ENCODE results near the gene DNAJC6.
A peak's percentile ranks its signal among the peaks of the same experiment; 100 is the strongest.

Gene DNAJC6

DNA sequence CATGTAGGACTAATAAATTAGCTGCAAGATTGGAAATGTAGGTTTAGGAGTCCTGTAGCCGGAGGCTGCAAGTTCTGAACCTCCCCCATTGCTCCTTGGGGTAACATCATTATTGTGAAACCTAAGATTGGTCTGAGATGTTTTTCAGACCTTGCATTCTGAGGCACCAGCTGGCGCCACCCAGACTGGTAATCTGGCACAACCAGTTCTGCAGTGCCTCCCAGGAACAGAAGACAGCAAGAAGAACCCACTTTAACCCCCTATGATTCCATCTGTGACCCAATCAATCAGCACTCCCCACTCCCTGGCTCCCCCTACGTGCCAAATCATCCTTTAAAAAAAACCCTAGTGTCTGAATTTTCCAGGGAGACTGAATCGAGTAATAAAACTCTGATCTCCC lies 11.6 kb upstream of the DNAJC6 start:
- no peak for DNase-seq

- no peak for DNase-seq
Observed at GRCh38 chr1:65299328-65299727, 10.0 kb upstream of the DNAJC6 start.

DNA sequence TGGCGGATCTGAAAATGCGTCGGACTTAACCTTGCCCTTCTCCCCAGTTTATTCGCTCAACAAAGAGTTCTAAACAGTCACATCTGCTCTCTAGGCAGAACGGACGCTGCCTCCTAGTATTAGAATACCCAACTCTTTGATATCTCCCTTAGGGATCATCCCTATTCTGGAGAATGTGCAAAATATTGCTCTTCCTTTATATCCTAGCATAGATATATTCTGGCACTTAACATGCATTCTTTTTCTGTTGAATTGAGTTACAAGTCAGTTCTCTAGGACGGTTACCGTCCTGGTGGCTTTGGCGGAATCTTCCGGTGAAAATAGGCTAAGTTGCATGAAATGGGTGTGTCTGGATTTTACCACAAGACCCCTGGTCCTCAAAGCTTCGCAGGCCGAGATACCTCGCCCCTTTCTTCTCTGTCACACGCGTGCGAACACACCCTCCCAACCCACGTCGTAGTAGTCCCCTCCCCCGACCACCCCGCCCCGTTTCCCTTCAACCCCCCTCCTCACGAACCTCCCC lies 501 bp upstream of the DNAJC6 start:
- DNase-seq: peak in 1 of 3 experiments; percentile 47

- peak; percentile 78 to 91 (median 83) for DNase-seq
Observed at GRCh38 chr1:65310078-65310587, 790 bp downstream of the DNAJC6 start.

DNA sequence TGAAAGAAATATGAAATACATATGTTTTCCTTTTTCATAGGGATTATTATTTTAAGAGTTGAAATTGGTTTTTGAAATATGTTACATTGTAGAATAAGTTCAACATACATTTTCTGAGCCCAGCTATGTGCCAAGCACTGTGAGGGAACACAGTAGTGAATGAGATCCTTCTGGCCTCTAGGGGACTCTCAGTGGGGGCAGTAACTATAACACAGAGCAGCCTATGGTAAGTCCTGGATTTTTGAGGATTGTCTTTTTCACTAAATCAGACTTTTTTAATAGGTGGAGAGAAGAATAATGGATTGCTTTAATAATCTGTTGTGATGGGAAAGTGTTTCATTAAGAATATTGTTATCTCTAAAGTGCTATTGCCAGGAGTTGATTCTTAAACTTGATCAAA lies 2.4 kb downstream of the DNAJC6 start:
- DNase-seq: no peak

- DNase-seq: no peak
Observed at GRCh38 chr1:65316233-65316632, 6.9 kb downstream of the DNAJC6 start.

DNA sequence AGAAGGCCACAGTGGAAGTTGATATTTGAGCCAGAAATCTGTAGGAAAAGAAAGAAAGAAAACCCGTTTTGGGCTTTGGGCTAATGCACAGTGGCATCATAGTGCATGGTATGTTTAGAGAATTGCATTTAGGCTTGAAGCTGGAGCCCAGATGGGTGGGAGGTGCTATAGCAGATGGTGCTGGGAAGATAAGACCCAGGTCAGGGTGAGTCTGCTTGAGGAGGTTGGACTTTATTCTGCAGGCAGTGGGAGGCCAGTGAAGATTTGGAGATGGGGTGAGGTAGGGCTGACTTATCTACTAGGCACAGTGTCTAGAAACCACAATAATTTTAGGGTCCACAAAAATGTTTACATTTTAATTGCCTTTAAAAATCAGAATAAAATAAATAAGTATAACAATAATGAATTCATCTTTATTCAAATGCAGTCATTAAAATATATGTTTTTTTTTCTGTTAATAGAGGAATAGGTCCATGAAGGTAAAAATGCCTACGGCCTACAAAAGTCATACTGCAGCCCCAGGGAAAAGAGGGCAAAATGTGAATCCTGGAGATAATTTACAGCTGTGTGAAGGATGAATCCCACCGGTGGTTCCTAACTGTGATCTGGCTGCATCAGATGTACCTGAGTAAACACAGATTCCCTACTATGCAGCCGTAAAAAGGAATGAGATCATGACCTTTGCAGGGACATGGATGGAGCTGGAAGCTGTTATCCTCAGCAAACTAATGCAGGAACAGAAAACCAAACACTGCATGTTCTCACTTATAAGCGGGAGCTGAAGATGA lies 8.7 kb downstream of the DNAJC6 start:
- DNase-seq: no peak

GRCh38 chr1:65319141-65319540 lies 9.8 kb downstream of the DNAJC6 start:
- no peak for DNase-seq

DNA sequence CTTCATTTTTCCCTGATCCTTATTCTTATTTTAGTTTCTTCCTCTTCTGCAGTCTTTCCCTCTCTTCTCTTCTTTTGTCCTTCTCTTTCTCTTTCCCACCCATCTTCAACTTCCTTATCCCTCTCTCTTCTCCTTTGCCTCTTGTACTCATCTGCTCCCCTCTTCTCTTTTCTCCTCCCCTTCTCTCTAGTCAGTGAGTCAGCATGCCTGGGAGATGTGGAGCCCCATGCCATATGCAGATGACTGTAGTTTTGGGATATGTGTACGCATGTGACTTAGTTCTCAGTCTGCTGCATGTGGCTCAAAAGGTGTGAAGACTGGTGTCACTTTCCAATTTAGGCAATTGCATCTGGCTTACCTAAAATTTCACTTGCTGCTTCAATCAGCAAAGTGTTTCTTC lies 10.4 kb downstream of the DNAJC6 start:
- DNase-seq: no peak

DNA sequence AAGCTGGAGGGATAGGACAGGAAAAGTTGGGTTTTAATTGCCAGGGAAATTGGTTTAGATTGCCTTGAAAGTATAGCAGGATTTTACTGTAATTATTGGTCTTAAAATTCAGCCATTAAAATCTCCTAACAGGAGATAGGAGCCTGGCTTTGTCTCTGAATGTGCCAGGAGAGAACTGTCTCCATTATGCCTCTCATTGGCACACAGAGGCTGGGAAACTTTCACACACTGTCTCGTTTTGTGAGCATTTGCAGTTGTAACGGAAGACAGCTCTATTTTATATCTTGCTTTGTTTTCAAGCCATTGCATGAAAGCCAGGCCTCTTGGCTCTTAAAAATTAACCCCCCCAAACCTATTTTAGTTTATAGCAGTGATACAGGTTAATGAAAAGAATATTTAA lies 12.5 kb downstream of the DNAJC6 start:
- no peak for DNase-seq

DNA sequence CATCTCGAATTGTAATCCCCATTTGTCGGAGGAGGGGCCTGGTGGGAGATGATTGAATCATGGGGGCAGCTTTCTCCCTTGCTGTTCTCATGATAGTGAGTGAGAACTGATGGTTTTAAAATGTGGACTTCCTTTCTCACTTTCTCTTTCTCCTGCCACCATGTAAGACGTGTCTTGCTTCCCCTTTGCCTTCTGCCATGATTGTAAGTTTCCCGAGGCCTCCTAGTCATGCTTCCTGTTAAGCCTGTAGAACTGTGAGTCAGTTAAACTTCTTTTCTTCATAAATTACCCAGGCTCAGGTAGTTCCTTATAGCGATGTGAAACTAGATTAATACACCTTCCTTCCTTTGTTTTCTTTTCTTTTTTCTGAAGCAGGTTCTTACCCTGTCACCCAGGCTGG lies 13.9 kb downstream of the DNAJC6 start:
- no peak for DNase-seq

- no peak for DNase-seq
Observed at GRCh38 chr1:65330021-65330420, 20.7 kb downstream of the DNAJC6 start.

GRCh38 chr1:65330822-65331221 lies 21.5 kb downstream of the DNAJC6 start:
- DNase-seq: no peak

- DNase-seq: no peak
Observed at GRCh38 chr1:65332821-65333220, 23.5 kb downstream of the DNAJC6 start.

- DNase-seq: no peak
Observed at GRCh38 chr1:65334081-65334480, 24.7 kb downstream of the DNAJC6 start.

- DNase-seq: no peak
Observed at GRCh38 chr1:65339866-65340468, 30.6 kb downstream of the DNAJC6 start.

GRCh38 chr1:65341381-65341780 lies 32.0 kb downstream of the DNAJC6 start:
- peak in 2 of 3 experiments; percentile 44 to 58 for DNase-seq

GRCh38 chr1:65343286-65343685 lies 33.9 kb downstream of the DNAJC6 start:
- no peak for DNase-seq

DNA sequence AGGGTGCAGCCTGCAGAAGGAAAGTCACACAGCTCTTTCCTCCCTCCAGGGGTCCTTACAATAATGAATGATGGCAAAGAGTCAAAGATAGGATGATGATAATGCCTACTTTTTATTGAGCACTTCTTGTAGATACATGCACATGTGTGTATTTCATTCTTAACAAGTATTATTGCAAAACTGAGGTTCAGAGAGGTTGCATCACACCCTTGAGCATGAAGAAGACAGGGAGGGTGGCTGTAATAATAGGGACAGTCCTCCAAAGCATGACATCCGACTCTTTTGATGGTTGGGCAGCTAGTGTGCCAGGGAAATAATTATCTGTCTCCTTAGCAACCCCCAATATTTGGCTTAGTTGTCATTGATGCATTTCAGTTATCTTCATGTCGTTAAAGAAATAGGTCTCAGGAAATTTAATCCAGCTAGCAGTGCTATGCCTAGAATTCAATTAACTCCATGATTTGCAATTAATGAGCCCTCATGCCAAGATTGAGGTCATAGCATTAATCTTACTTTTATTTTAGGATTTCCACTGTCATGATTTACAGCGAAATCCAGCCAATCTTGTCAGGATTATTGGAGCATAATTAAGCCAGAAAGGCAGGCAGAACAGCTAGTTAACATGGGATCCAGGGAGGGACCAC lies 35.0 kb downstream of the DNAJC6 start:
- peak in 2 of 3 experiments; percentile 11 to 61 for DNase-seq

DNA sequence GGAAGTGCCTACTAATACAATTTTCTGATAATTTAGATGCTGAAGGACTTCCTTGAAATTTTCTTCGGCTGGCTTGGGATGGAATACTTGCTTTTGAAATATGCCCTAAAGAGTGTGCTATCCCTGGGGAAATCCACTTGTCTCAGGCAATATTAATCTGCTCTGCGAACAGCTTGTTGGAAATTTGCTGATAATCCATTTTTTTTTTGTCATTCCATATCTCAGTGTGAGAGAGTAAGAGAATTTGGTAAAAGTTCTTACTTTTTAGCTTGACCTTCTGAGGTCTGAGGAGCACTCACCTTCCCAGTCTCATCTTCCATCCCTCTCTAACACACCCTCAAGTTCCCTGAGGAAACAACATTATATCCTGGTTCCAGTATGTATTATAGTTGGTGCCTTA lies 36.8 kb downstream of the DNAJC6 start:
- DNase-seq: no peak

GRCh38 chr1:65355031-65355712 lies 45.8 kb downstream of the DNAJC6 start:
- DNase-seq: no peak

GRCh38 chr1:65357291-65357960 lies 48.1 kb downstream of the DNAJC6 start:
- no peak for DNase-seq

GRCh38 chr1:65359888-65360287 lies 50.5 kb downstream of the DNAJC6 start:
- no peak for DNase-seq

Measured in NCI-H1417 (cell line).